ENCODE results near the gene STK33. TPM values are rescaled to one million over a fixed set of nuclear protein-coding genes. Genes with fewer than 3 reads are reported as not detected.

Gene STK33
- total RNA-seq, 1 donor from 2014 or later = 0.40 TPM

DNA sequence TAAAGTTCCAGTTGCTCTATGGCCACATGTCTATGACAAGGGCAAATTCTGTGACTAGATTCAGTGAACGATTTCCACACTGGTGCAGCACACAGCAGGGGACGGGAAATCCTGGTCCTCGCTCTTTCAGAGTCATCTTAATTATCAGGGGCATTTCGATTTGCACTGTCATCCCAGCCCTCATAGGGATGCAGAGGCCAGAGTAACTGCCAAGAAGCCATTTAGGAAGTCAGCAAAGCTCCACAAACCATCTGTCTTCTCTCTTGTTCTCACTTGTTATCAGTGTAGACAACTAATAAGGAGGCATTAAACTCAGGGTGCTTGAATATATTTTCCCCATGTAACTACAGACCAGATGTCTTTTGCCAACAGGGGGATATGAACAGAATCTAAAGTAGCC, 151.7 kb downstream of the STK33 start:
- no peak for ATAC-seq

DNA sequence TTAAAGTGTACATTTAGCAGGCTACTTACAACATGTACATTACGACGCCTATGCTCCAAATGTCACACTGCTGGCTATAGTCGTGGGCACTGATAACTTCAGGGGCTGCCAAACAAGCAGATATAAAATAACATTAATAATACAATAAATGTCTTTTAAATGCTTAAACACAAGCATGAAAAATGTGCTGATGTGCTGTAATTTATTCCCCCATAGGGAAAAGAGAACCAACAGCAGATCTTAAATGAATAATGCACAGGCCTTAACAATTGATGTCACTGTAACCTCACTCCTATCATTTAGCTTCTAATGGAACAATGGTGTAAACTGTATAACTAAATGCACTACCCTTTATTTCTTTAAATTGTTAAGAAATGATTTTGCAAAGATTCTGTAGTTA, 153.4 kb downstream of the STK33 start:
- DNase-seq (ENCODE audit: low spot score) (no peak), ATAC-seq (no peak)

More for the DNA sequence above, 151.7 kb downstream of the STK33 start:
- DNase-seq (ENCODE audit: low spot score) = no peak

DNA sequence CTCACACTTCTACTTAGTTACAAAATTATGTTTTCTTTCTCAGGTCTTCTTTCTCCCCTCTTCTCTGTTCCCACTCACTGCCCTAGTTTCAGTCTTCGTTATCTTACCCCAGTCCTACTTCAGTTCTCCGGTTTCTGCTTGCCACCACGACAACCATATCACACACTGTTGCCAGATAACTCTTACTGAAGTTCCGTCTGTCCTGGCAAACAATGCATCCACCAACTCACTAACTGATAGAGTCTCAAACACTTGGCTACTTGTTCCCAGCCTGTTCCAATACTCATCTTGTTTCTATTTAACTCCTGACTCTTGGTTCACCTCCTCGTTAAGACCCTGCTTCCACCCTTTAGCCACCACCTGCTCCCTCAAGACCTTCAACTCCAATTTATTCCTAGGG, 164.5 kb downstream of the STK33 start:
- DNase-seq (ENCODE audit: low spot score) = no peak

DNA sequence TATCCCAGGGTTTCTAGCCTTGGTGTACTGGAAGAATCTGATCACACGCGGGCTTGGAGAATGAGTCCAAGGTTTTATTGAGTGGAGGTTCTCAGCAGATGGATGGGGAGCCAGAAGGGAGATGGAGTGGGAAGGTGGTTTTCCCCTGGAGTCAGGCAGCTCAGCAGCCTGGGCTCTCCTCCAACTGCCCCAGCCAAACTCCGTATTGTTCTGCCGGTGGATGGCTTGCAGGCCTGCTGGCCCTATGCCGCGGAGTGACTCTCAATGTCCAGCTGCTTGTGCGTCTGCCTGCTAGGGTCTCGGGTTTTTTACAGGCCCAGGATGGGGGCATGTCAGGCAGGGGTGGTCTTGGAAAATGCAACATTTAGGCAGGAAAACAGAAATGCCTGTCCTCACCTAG, 168.0 kb downstream of the STK33 start:
- DNase-seq (ENCODE audit: low spot score) (no peak), ATAC-seq (no peak)

More for the DNA sequence above, 164.5 kb downstream of the STK33 start:
- no peak for ATAC-seq

DNA sequence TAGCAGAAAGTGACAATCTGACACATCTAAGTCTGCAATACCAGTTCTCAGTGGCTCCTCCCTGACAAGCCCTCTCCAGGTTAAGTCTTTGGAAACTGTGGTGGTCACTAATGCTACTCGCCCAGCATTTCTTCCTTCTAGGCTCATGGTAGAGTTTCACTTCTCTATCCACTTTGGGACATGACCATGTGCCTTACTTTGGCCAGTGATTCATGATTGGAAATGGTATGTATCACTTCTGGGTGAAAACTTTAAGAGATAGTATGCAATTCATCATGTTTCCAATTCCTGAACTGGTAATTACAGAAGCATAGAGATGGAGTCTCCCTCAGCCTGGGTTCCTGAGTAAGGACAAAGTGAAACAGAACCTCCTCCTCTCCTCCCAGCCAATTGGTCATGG, 178.8 kb downstream of the STK33 start:
- ATAC-seq = no peak
- no peak for DNase-seq (ENCODE audit: low spot score)

DNA sequence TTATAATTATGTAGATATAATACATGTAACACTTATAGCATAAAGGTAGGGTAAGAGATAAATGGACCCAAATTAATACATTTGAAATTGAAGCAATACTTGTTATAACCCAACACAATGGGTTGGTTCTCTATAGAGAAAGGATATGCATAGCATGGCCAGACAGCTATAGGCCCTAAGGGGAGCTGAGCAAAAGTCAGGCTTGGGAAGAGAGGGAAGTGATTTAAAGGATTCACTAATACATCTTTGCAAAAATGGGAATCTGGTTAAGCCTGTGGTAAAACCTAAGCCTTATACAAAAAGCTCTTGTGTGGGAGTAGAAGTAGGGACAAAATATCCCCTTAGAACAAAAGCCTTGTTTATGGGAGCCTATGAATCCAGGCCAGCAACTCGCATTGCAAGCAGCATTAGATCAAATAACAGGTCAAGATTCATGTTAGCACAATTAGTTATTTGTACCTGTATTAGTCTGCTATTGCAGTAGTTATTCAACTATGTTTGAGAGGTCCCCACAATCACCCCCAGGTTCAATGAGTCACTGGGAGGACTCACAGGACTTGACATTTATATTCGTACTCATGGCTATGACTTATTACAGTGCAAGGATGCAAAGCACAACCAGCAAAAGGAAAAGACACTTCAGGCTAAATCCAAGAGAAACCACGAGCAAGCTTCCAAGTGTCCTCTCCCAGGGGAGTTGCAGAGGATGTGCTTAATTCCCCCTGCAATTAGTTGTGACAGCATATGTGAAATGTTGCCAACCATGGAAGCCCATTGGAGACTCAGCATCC, 185.7 kb downstream of the STK33 start:
- no peak for ATAC-seq
- DNase-seq (ENCODE audit: low spot score) = no peak

DNA sequence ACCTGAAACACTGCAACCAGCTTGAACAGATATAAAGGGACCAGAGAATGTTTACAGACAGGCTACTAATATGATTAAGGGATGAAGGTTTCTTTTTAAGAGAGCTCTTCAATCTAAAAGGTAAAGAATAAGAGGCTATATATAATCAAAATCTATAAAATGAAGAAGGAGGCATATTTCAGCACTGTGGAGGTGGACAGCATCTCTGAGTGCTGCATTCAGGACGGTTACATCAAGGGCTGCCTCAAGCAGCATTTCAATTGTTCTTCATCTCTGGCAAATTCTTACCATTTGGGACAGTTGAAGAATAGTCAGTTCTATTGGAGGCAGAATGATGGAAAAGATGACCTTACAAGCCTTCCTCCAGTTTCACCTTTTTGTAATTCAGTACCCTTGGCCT, 190.7 kb downstream of the STK33 start:
- ATAC-seq = no peak
- DNase-seq (ENCODE audit: low spot score) = no peak

DNA sequence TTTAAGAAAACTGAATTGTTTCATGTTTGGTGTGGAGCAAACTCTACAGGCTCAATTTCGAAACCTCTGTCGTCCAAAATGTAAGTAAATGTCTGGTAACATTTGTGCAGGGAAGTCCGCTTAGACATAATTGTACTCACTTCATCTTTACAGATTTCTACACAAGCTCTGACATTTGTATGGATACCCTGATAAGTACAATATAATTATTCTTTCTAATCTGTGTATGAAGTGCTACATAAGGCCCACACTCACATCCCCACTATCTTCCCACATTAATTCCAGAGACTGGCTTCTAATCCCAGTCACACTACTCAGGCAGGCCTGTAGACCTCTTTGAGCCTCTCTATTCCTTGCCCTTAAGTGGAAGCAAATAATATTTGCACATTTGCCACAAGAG, 201.1 kb downstream of the STK33 start:
- DNase-seq (ENCODE audit: low spot score) = no peak

DNA sequence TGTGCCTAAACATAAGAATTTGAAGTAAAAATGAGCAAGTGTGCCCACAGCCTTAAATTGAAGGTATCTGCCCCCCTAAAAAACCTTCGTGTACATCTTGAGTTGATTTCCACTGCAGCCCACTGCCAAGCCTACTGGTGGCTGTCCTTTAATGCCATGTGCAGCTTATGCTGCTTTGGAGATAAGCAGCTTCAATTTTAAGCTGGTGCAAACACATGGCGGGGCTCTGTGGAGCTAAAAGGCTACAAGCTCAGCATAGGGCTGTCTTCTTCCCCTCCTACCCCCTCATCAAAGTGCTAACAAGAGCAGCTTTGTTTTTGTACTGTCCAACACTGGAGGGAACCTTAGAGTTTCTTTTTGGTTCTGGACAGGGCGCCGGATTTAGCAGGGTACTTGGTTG, 201.9 kb downstream of the STK33 start:
- DNase-seq (ENCODE audit: low spot score) (no peak), ATAC-seq (no peak)

More for the DNA sequence above, 201.1 kb downstream of the STK33 start:
- no peak for ATAC-seq

DNA sequence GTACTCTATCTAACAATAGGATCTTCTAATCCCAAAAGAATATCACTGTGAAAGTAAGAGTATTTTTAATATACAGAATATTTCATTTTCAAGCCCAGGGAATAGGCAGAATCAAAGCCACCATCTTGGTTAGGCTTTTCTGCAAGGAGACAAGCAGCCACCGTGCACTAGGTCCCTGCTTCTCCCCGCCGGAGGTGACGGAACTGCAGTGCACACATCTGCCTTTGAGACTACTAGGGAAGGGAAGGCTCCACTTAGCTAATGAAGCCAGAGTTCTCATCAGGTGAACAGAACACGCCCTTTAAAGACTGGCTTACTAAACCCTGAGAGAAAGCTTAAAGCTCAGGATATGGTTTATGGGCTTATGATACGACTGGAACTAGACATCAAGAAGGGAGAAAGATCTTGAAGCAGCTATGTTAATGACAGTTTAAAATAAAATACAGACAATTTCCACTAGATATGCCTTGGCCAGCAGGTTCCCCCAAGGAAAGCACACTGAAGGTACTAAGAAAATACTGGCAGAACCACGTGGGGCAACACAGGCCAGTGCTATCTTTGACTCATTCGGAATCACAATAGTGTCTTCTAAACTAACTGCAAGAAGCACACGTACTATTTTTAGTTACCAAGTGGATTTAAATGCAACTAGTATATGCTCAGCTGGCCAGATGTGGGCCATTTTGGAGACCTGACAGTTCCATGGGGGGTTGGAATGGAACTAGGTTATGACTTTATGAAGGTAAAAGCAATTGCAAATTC, 203.0 kb downstream of the STK33 start:
- DNase-seq (ENCODE audit: low spot score) (no peak), ATAC-seq (no peak)

DNA sequence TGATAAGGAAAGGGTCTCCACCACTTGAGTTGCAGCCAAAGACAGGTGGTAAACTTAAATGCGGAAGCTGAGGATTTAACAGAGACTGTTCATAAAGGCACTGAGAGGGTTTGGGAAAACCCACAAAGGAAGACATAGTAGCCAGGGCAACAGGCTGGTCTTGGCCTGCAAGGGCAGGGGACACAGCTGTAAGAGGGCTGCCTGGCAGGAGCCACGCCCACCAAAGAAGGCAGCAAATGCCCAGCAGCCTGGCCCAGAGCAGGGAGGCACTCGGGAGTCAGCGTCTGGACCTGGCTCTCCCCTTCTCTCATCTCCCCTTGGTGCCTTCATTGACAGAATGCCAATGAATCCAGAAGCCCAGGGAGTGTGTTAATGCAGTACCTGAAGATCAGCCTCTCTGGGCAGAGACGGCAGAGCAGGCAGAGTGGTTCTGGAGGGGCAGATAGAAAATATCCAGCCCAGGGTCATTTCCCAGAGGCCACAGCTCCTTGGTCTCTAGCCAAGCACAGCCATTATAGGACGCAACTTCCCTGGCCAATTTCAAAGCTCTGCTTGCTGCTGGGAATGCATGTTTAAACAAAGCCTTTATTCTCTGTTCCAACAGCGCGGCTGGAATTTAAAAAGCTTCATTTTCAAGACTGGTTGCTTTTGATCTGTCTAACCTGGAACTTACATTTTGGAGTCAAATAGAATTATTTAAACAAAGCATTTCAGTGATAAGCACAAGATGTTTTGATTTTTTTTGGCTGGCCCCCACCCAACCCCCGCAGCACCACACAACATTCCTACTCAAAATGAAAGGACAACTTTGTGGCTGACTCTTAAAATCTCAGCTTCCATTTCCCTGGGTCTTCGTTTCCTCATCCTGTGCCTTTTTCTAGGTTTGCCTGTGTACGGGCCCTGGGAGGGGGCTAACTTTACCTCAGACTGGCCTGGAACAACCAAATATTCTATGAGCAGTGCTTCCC, 204.7 kb downstream of the STK33 start:
- no peak for DNase-seq (ENCODE audit: low spot score)
- no peak for ATAC-seq

DNA sequence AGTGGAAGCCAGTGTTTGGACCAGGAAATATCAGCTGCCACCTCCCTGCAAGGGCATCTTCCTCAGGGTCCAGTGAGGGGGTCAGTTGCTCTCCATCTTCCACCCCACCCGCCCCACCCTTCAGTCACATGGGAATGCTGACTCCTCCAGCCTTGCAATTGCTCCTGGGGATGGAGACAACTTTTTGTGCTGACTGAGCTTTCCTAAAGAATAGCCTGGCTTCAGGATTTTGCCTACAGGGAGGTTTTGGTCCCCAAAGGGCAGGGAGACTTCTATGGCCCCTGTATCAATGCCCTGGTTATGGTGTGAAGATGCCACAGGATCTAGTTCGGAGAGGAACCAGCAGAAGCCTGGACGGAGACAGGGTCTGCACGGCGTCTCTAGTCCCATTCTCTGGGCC, 206.3 kb downstream of the STK33 start:
- ATAC-seq (no peak), DNase-seq (ENCODE audit: low spot score) (no peak)

DNA sequence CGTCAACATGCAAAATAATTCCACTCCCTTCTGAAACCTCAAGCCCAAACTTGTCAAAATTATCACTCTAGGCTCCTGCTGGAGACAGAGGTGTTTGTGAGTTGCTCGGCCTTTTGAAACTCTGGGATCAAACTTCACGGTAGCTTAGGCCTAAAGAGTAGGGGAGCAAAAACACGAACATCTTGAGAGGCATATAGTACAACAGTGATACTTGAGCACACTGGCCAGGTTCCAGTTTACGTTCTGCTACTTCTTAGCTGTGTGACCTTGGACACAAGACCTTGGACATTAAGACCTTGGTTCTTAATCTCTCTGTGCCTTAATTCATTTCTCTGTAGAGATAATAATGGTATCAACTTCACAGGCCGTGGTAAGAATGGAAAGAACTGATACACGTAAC, 206.9 kb downstream of the STK33 start:
- DNase-seq (ENCODE audit: low spot score) = no peak
- no peak for ATAC-seq

DNA sequence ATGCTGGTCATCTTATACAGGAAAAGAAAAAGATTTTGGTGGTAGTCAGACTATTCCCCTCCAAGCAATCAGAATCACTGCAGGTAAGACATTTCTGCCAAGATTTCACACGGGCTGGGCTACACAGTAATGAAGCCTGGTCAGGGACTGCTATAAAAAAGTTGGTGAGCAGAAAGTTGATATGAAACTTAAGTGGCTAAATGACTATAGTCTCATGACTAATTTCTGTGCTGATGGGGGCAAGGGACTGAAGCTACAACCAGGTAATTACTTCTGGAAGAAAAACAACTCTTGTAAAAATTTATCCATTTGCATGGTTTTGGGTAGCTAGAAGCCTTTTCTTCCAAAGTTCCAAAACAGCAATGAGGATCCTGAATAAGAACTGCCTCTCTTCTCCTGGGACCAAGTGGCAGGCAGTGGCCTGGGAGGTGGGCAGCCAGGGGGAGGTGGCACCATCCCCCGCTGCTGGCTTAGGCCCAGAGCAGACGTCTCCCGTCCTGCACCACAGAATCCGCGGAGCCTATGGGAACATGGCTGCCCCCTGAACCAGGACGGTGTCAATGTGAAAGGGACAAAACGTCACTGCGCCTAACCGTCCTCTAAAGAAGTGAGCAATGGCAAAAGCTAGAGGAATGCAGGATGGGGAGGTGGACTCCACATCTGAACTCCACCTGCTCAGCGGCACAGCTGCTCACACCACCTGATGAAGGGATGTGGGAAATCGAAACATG, 207.7 kb downstream of the STK33 start:
- ATAC-seq (no peak), DNase-seq (ENCODE audit: low spot score) (no peak)

DNA sequence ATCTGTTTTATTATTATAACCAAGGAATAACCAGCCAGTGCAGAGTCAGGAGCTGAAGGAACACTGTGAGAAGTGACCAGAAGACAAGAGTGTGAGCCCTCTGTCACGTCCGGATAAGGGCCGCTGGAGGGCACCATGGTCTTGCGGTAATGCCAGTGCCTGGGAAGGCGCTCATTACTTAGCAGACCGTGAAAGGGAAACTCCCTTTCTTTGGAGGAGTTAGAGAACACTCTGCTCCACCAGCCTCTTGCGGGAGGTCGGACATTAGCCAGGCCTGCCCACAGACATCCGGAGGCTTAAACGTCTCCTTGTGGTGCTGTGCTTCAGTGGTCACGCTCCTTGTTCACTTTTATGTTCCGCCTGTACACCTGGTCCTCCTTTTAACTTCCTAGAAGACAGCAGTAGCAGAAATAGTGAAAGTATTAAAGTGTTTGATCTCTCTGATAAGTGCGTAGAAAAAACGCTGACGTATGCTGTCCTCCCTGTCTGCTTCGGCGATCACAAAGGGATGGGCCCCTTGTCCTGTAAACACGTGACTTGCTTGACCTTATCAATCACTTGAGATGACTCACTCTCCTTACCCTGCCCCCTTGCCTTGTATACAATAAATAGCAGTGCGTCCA, 209.7 kb downstream of the STK33 start:
- ATAC-seq (no peak), DNase-seq (ENCODE audit: low spot score) (no peak)

DNA sequence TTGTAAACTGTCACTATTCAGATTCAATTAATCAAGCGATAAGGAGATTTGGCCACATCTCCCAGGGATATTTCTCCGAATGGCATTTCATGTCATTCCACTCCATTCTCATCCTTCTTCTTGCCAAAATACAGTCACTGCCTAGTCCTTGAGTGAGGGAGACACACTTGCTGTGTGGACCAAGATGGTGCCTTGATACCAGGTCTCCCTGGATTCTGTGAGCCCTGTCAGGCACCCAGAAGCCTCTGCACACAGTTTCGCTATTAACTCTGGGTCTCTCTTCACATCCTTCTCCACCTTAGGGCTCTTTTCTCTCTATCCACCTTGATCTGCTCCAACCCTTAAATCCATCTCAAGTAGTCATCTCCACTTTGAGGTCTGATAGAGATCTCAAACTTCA, 210.4 kb downstream of the STK33 start:
- DNase-seq (ENCODE audit: low spot score) = no peak
- no peak for ATAC-seq

DNA sequence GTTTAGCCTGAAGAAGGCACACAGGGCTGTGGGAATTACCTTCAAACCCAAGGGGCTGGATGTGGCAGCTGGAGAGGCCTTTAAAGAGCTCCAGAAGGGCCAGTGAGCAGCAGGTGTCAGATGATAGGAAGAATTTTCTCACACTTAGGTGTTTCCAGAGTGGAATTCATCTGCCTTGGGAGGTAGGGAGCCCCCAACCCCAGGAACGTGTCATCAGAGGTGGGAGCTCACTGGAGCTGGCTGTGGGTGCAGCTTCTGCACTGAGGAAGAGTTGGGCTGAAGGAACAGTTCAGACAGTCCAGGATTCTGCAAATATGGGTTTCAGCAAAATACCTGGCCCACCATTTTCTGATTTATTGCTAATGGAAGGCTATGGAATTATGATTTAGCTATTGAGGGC, 210.8 kb downstream of the STK33 start:
- ATAC-seq (no peak), DNase-seq (ENCODE audit: low spot score) (no peak)

DNA sequence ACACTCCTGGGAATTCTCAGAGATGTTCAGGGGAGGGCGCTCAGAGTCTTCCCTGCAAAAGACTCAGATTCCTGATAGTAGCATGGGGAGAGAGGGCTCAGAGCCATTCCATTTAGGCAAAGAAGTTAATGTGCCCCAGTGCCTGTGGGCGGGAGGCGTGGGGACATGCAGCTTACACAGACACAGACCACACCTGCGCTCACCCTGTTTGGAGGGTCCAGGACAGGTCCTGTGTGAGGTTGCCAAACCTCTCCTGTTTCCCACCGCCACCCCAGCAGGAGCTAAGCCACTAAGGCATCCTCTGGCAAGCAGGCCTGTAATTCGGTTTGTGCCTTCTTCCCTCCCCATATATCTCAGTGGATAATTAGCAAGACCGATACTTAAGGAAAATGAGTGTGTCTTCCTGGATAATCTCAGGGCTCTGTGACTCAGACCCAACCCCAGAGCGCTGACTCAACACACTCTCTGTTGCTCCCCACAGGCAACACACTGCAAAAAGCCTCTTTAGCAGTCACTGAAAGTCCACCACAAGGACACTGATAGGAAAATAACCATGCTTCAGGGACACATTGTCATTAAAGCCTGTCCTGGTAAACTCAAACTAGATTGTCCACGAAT, 211.5 kb downstream of the STK33 start:
- ATAC-seq = no peak
- DNase-seq (ENCODE audit: low spot score) = no peak

DNA sequence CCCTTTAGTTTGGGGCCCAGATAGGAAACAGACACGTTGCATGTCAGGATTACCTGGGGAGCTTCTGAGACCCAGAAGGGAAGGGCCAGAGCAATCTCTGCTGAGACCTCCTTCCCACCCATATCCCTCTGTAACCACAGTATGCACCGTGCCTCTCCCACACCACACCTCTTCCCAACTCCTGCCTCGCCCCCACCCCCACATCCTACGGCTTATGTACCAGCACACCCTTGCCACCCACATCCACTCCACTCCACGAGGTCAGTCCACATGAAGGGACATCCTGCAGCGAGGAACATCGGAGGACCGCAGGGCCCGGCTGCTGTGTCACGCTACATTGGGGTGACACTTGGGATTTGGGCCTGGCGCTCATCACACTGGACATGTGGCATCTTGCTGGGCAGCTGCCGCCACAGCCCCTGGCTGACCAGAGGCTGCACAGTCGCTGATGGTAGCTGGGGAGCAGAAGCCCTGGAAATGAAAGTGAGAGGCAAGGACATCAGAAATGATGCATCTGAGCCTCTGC, 212.1 kb downstream of the STK33 start:
- no peak for DNase-seq (ENCODE audit: low spot score)

More for the DNA sequence above, 212.1 kb downstream of the STK33 start:
- ATAC-seq = no peak
